ENCODE data around the gene GJB6. TPM values are rescaled to one million over a fixed set of nuclear protein-coding genes. Genes with fewer than 3 reads are reported as not detected.

The GJB6 gene
- total and polyA plus RNA-seq, 2 experiments from 2014 or later, result not detected

- TF ChIP-seq ZNF462 (CRISPR knock-in tag; IDR thresholded peaks at IDR 0.05), result no peak
- TF ChIP-seq NANOG (IDR thresholded peaks at IDR 0.05; ENCODE audit: borderline replicate concordance), result no peak
Observed at GRCh38 chr13:20222553-20222952, 9.6 kb downstream of the GJB6 start (continued).

- no peak overlapping the region for H2AFZ ChIP-seq
- H3K4me3 ChIP-seq, result no peak overlapping the region
- no peak for ATAC-seq
- TF ChIP-seq ETS1 (IDR thresholded peaks at IDR 0.05) (no peak), EZH2phosphoT487 (IDR thresholded peaks at IDR 0.05; ENCODE audit: unreplicated experiment) (no peak), EZH2 (IDR thresholded peaks at IDR 0.05; ENCODE audit: low read depth, unreplicated experiment) (no peak), ZNF462 (CRISPR knock-in tag; IDR thresholded peaks at IDR 0.05) (no peak), CREB1 (CRISPR knock-in tag; IDR thresholded peaks at IDR 0.05; ENCODE audit: low read depth) (no peak), JUNB (IDR thresholded peaks at IDR 0.05; ENCODE audit: unreplicated experiment) (no peak)
Observed at GRCh38 chr13:20221772-20222171, 10.3 kb downstream of the GJB6 start.

More at GRCh38 chr13:20221772-20222171, 10.3 kb downstream of the GJB6 start:
- Mint-ChIP-seq H3K9me3 (0 out of 3 replicates have a peak, but pooled peaks cover 2% of the 10 kb centered on the region), H3K4me1 (no peaks in the 10 kb centered on the region; the same call in 2 of the 3 replicates), H3K36me3 (ENCODE audit: low read depth) (no peaks in the 10 kb centered on the region), H3K4me3 (no peak overlapping the region), H3K27me3 (ENCODE audit: insufficient read depth, low read depth, poor library complexity) (peaks cover 2% of the 10 kb centered on the region), H3K27ac (no peak overlapping the region)
- H3F3A ChIP-seq (replicated peaks; ENCODE audit: low read depth), result no peaks in the 10 kb centered on the region
- no peak overlapping the region for H3K4me2 ChIP-seq
- H3K27me3 ChIP-seq (ENCODE audit: insufficient read depth), result no peaks in the 10 kb centered on the region
- H3K4me1 ChIP-seq (ENCODE audit: insufficient read depth), result no peaks in the 10 kb centered on the region
- H4K20me1 ChIP-seq (replicated peaks; ENCODE audit: insufficient read depth), result no peaks in the 10 kb centered on the region
- DNase-seq (ENCODE audit: low spot score), result no peak
- no peaks in the 10 kb centered on the region for H3K9me2 ChIP-seq (ENCODE audit: insufficient read depth)
- no peaks in the 10 kb centered on the region for H3K79me2 ChIP-seq (replicated peaks; ENCODE audit: insufficient read depth)
- H3K27ac ChIP-seq (ENCODE audit: low read depth), result no peak overlapping the region
- H3K36me3 ChIP-seq (ENCODE audit: insufficient read depth), result no peaks in the 10 kb centered on the region
